HepG2 (cell line): Measurements from ENCODE around the gene CCDC117. TPM values are rescaled to one million over a fixed set of nuclear protein-coding genes. Genes with fewer than 3 reads are reported as not detected.

Experiments used
- DMAP1 ChIP-seq: IDR thresholded peaks from 2 replicates; pipeline ENCODE4 v1.6.1; 2016
- FOXA1 ChIP-seq, 2 experiments: fragments of 450-650 bp in 1 of 2; sonication (generic) in 1 of 2; formaldehyde crosslinking in 1 of 2; IDR thresholded peaks; 2 replicates each; pipeline versions ENCODE4 v1.4.0 to v1.6.1; 2016 to 2020; ENCODE audit warnings: missing genetic modification reagents in 1 of 2
- HMG20A ChIP-seq: IDR thresholded peaks from 2 replicates; pipeline ENCODE4 v1.6.1; 2016; ENCODE audit warnings: borderline replicate concordance
- NONO ChIP-seq, 2 experiments: fragments of 450-650 bp in 1 of 2; sonication (generic) in 1 of 2; formaldehyde crosslinking in 1 of 2; IDR thresholded peaks in 1 of 2; conservative IDR thresholded peaks in 1 of 2; 2 replicates each; pipeline versions ENCODE4 v1.6.1 to v1.8.0; 2017 to 2022; ENCODE audit warnings: mild to moderate bottlenecking in 1 of 2, missing genetic modification reagents in 1 of 2, moderate library complexity in 1 of 2
- RCOR2 ChIP-seq: IDR thresholded peaks from 2 replicates; pipeline ENCODE4 v1.6.1; 2016; ENCODE audit warnings: missing biosample characterization, missing genetic modification reagents
- SP5 ChIP-seq: IDR thresholded peaks from 2 replicates; pipeline ENCODE4 v1.6.1; 2016; ENCODE audit warnings: low read depth, borderline replicate concordance
- ZBTB1 ChIP-seq: sonication (generic); formaldehyde crosslinking; IDR thresholded peaks from 2 replicates; pipeline ENCODE4 v1.4.0; 2020; ENCODE audit warnings: missing genetic modification reagents, borderline replicate concordance
- ZFP36L1 ChIP-seq: sonication (generic); formaldehyde crosslinking; IDR thresholded peaks from 2 replicates; pipeline ENCODE4 v1.8.0; 2022; ENCODE audit warnings: mild to moderate bottlenecking, missing genetic modification reagents, moderate library complexity
- ZMYM4 ChIP-seq: sonication (generic); formaldehyde crosslinking; IDR thresholded peaks from 2 replicates; pipeline ENCODE4 v1.8.1; 2023; ENCODE audit warnings: mild to moderate bottlenecking, missing genetic modification reagents
- ZNF335 ChIP-seq: sonication (generic); formaldehyde crosslinking; IDR thresholded peaks from 2 replicates; pipeline ENCODE4 v1.4.0; 2020; ENCODE audit warnings: missing genetic modification reagents
- ZNF703 ChIP-seq: sonication (generic); formaldehyde crosslinking; IDR thresholded peaks from 2 replicates; pipeline ENCODE4 v1.5.1; 2020; ENCODE audit warnings: missing genetic modification reagents, mild to moderate bottlenecking, moderate library complexity, borderline replicate concordance
- polyA plus RNA-seq, 8 experiments: library from polyadenylated mRNA; depleted of rRNA in 3 of 8; stranded (reverse) in 7 of 8; unstranded in 1 of 8; fragments of >200 nt; fragmentation: Illumina TruSeq in 4 of 8; extraction: Trizol in 4 of 8; gene quantifications; 2 replicates each; pipeline versions ENCODE4 v1.2.1 to v1.2.3, GENCODE V29; 2011 to 2016; ENCODE audit warnings: low read depth in 4 of 8, missing spikeins in 1 of 8, mixed read lengths in 1 of 8; ENCODE audit not compliant: insufficient read depth in 1 of 8
- total RNA-seq, 5 experiments: library from RNA; depleted of rRNA; stranded (reverse); fragments of >200 nt; fragmentation: Illumina TruSeq; extraction: Trizol; gene quantifications; 2 replicates each; pipeline ENCODE4 v1.2.3, GENCODE V29; 2016; ENCODE audit warnings: low read depth in 1 of 5
- TF ChIP-seq, protein P1 (sequence below): sonication (generic); formaldehyde crosslinking; IDR thresholded peaks from 2 replicates; pipeline ENCODE4 v1.4.0; 2020; ENCODE audit warnings: mild to moderate bottlenecking, missing genetic modification reagents
- TF ChIP-seq, protein P2 (sequence below): sonication (generic); formaldehyde crosslinking; IDR thresholded peaks from 2 replicates; pipeline ENCODE4 v1.5.0; 2020; ENCODE audit warnings: mild to moderate bottlenecking, missing genetic modification reagents
- TF ChIP-seq, protein P3 (sequence below): sonication (generic); formaldehyde crosslinking; IDR thresholded peaks from 2 replicates; pipeline ENCODE4 v1.4.0; 2020; ENCODE audit warnings: missing genetic modification reagents, borderline replicate concordance
- TF ChIP-seq, protein P4 (sequence below): IDR thresholded peaks from 2 replicates; pipeline ENCODE4 v1.6.1; 2016
- TF ChIP-seq, protein P5 (sequence below): sonication (generic); formaldehyde crosslinking; conservative IDR thresholded peaks from 2 replicates; pipeline ENCODE4 v1.4.0; 2020; ENCODE audit warnings: missing genetic modification reagents
- TF ChIP-seq, protein P6 (sequence below): IDR thresholded peaks from 2 replicates; pipeline ENCODE4 v1.6.1; 2016

Gene CCDC117
- total and polyA plus RNA-seq, 2 of the 13 experiments (the other 11 are each of a cell fraction or from before 2014, with no cell fraction given), result 12.6 to 34.2 TPM

DNA sequence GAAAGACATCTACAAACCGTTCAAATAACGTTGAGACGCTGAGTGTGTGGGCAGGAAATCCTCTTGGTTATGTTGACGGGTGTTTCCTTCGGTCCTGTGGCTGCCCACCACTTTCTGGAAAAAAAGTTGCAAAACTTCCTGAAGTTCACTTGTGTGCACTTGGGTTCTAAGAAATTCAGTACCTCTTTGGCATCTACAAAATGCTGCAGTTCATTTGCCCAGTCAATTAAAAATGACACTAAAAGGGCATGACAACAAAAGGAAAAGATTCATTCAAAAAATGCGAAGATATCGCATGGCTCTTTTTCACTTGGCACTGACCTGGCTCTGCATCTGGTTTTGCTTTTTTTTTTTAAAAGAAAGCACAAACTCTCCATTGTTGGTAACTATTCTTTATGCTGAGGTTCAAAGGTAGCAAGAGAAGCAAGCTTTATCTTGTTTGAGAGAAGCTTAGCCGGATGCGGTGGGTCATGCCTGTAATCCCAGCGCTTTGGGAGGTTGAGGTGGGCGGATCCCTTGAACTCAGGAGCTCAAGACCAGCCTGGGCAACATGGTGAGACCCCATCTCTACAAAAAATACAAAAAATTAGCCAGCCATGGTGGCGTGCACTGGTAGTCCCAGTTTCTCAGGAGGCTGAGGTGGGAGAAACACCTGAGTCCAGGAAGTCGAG lies 38.5 kb downstream of the CCDC117 start (continued):
- TF ChIP-seq ZNF703 (CRISPR knock-in tag) (0 out of 2 replicates have a peak, but pooled peaks have one; percentile 40), ZMYM4 (CRISPR knock-in tag) (peak; percentile 30; the same call in 1 of the 2 replicates), NONO (IDR thresholded peaks at IDR 0.05) (no peak), NONO (CRISPR knock-in tag; conservative IDR thresholded peaks at IDR 0.05) (0 out of 2 replicates have a peak, but pooled peaks have one; percentile 21), ZBTB1 (no peak), HMG20A (CRISPR knock-in tag) (peak; percentile 68; the same call in 1 of the 2 replicates), FOXA1 (IDR thresholded peaks at IDR 0.05) (no peak), FOXA1 (CRISPR knock-in tag; IDR thresholded peaks at IDR 0.05) (peak; percentile 60; the same call in 1 of the 2 replicates), ZFP36L1 (CRISPR knock-in tag) (no peak), ZNF335 (CRISPR knock-in tag) (0 out of 2 replicates have a peak, but pooled peaks have one; percentile 31), RCOR2 (CRISPR knock-in tag) (peak; percentile 70), DMAP1 (CRISPR knock-in tag) (peak; percentile 21; the same call in 1 of the 2 replicates), SP5 (CRISPR knock-in tag) (peak; percentile 87)
- TF ChIP-seq, protein P1, sequence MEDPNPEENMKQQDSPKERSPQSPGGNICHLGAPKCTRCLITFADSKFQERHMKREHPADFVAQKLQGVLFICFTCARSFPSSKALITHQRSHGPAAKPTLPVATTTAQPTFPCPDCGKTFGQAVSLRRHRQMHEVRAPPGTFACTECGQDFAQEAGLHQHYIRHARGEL (CRISPR knock-in tag), result no peak
- TF ChIP-seq, protein P2, sequence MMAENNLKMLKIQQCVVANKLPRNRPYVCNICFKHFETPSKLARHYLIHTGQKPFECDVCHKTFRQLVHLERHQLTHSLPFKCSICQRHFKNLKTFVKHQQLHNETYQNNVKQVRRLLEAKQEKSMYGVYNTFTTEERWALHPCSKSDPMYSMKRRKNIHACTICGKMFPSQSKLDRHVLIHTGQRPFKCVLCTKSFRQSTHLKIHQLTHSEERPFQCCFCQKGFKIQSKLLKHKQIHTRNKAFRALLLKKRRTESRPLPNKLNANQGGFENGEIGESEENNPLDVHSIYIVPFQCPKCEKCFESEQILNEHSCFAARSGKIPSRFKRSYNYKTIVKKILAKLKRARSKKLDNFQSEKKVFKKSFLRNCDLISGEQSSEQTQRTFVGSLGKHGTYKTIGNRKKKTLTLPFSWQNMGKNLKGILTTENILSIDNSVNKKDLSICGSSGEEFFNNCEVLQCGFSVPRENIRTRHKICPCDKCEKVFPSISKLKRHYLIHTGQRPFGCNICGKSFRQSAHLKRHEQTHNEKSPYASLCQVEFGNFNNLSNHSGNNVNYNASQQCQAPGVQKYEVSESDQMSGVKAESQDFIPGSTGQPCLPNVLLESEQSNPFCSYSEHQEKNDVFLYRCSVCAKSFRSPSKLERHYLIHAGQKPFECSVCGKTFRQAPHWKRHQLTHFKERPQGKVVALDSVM (CRISPR knock-in tag), result 0 out of 2 replicates have a peak, but pooled peaks have one; percentile 15
- TF ChIP-seq, protein P3, sequence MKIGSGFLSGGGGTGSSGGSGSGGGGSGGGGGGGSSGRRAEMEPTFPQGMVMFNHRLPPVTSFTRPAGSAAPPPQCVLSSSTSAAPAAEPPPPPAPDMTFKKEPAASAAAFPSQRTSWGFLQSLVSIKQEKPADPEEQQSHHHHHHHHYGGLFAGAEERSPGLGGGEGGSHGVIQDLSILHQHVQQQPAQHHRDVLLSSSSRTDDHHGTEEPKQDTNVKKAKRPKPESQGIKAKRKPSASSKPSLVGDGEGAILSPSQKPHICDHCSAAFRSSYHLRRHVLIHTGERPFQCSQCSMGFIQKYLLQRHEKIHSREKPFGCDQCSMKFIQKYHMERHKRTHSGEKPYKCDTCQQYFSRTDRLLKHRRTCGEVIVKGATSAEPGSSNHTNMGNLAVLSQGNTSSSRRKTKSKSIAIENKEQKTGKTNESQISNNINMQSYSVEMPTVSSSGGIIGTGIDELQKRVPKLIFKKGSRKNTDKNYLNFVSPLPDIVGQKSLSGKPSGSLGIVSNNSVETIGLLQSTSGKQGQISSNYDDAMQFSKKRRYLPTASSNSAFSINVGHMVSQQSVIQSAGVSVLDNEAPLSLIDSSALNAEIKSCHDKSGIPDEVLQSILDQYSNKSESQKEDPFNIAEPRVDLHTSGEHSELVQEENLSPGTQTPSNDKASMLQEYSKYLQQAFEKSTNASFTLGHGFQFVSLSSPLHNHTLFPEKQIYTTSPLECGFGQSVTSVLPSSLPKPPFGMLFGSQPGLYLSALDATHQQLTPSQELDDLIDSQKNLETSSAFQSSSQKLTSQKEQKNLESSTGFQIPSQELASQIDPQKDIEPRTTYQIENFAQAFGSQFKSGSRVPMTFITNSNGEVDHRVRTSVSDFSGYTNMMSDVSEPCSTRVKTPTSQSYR, result peak; percentile 51; the same call in 1 of the 2 replicates
- TF ChIP-seq, protein P4, sequence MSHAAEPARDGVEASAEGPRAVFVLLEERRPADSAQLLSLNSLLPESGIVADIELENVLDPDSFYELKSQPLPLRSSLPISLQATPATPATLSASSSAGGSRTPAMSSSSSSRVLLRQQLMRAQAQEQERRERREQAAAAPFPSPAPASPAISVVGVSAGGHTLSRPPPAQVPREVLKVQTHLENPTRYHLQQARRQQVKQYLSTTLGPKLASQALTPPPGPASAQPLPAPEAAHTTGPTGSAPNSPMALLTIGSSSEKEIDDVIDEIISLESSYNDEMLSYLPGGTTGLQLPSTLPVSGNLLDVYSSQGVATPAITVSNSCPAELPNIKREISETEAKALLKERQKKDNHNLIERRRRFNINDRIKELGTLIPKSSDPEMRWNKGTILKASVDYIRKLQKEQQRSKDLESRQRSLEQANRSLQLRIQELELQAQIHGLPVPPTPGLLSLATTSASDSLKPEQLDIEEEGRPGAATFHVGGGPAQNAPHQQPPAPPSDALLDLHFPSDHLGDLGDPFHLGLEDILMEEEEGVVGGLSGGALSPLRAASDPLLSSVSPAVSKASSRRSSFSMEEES, result peak; percentile 43; the same call in 1 of the 2 replicates
- TF ChIP-seq, protein P5, sequence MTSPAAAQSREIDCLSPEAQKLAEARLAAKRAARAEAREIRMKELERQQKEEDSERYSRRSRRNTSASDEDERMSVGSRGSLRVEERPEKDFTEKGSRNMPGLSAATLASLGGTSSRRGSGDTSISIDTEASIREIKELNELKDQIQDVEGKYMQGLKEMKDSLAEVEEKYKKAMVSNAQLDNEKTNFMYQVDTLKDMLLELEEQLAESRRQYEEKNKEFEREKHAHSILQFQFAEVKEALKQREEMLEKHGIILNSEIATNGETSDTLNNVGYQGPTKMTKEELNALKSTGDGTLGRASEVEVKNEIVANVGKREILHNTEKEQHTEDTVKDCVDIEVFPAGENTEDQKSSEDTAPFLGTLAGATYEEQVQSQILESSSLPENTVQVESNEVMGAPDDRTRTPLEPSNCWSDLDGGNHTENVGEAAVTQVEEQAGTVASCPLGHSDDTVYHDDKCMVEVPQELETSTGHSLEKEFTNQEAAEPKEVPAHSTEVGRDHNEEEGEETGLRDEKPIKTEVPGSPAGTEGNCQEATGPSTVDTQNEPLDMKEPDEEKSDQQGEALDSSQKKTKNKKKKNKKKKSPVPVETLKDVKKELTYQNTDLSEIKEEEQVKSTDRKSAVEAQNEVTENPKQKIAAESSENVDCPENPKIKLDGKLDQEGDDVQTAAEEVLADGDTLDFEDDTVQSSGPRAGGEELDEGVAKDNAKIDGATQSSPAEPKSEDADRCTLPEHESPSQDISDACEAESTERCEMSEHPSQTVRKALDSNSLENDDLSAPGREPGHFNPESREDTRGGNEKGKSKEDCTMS (CRISPR knock-in tag), result 0 out of 2 replicates have a peak, but pooled peaks have one; percentile 4
- TF ChIP-seq, protein P6, sequence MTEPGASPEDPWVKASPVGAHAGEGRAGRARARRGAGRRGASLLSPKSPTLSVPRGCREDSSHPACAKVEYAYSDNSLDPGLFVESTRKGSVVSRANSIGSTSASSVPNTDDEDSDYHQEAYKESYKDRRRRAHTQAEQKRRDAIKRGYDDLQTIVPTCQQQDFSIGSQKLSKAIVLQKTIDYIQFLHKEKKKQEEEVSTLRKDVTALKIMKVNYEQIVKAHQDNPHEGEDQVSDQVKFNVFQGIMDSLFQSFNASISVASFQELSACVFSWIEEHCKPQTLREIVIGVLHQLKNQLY (CRISPR knock-in tag), result 0 out of 2 replicates have a peak, but pooled peaks have one; percentile 57
